Measurements from ENCODE around the gene EIF2S1. TPM values are rescaled to one million over a fixed set of nuclear protein-coding genes. Genes with fewer than 3 reads are reported as not detected.
A peak's percentile ranks its signal among the peaks of the same experiment; 100 is the strongest.

EIF2S1 gene
- 100 to 1,000 TPM; 102 to 180 (median 150) TPM for total RNA-seq

DNA sequence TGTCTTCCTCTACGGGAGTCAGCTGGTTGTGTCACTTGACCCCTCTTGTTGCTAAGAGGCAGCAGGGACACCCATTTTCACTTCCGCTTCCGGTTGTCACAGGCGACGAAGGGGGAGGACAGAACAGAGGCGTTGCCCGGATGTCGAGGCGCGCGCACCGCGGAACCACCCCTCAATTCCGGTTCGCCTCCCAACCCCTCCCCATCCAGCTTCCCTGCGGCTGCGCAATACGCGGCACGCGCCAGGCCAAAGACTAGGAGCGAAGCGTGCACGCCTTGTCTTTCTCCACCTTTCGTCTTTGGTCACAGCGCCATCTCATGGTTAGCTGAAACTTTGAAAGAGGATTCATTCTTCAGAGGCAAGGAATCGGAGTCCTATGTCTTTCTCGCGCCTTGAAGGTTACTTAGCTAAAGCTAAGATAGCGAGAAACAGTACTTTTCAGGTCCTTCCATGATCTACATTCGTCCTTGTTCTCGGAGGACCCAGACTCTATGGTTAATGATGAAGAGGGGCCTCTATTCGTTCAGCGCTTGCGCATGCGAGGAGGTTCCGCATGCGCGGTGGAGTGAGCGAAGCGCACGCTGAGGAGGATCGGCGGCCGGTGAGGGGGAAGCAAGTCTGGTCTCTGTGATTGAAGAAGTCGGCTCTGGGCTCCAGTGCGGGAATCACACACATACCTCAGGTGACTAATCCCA lies at the start of gene EIF2S1, which contains the start of gene ATP6V1D:
TSS of gene EIF2S1 (plus strand) at position 554 of the 695 bp plus-strand sequence. CDS start 4,440 bp downstream, outside the sequence.
TSS of gene ATP6V1D (minus strand) at position 30 of the 695 bp plus-strand sequence. CDS start 106 bp downstream, outside the sequence.
- Histone ChIP-seq H3K36me3 (peaks cover 0 to 12% of the 10 kb centered on the region in 2 donors), H3K27ac (peak within 1 kb of the TSS; percentile 77 to 93 (median 88)), H3K4me3 (peak within 1 kb of the TSS; percentile 65 to 71), H3K4me1 (peaks cover 13 to 75% (median 34%) of the 10 kb centered on the region in 3 donors), H3K27me3 (no peaks in the 10 kb centered on the region), H3K9me3 (no peaks in the 10 kb centered on the region)
- WGBS, 2 donors (ENCODE audit: low coverage in 1 of 2): 0% methylated on average over 8 to 15 of the region's 47 CpGs
- peak; percentile 99 for ATAC-seq
- TF ChIP-seq POLR2AphosphoS5 (IDR thresholded peaks at IDR 0.05): peak; percentile 86
- TF ChIP-seq POLR2A (IDR thresholded peaks at IDR 0.05): peak; percentile 69 to 71
- TF ChIP-seq EP300 (IDR thresholded peaks at IDR 0.05): no peak
- TF ChIP-seq, protein P1, sequence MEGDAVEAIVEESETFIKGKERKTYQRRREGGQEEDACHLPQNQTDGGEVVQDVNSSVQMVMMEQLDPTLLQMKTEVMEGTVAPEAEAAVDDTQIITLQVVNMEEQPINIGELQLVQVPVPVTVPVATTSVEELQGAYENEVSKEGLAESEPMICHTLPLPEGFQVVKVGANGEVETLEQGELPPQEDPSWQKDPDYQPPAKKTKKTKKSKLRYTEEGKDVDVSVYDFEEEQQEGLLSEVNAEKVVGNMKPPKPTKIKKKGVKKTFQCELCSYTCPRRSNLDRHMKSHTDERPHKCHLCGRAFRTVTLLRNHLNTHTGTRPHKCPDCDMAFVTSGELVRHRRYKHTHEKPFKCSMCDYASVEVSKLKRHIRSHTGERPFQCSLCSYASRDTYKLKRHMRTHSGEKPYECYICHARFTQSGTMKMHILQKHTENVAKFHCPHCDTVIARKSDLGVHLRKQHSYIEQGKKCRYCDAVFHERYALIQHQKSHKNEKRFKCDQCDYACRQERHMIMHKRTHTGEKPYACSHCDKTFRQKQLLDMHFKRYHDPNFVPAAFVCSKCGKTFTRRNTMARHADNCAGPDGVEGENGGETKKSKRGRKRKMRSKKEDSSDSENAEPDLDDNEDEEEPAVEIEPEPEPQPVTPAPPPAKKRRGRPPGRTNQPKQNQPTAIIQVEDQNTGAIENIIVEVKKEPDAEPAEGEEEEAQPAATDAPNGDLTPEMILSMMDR (IDR thresholded peaks at IDR 0.05): peak; percentile 72 to 97 (median 90)

DNA sequence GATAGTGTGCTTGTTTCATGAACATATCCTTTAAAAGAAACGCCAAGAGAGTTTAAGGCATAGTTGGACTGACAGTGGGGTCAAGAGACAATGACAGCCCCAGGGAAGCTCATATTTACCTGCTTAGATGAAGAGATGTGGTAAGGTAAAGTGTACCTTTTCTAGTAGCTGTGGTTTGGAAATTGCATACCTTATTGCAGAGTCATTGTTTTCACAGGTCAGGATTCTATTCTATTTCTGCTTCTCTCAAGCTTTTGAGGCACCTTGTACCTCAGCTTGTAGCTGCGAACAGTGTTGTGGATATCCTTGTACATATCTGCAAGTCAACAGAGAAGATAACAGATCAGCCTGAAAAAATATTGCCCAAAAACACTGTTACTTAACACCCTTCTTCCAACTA lies 48.3 kb upstream of the EIF2S1 start:
- no peak for ATAC-seq
- Histone ChIP-seq H3K27ac (no peak overlapping the region), H3K4me3 (no peak overlapping the region), H3K4me1 (no peaks in the 10 kb centered on the region), H3K9me3 (no peaks in the 10 kb centered on the region), H3K27me3 (no peaks in the 10 kb centered on the region), H3K36me3 (peaks cover 10 to 75% of the 10 kb centered on the region in 2 donors)
- TF ChIP-seq, protein P1 (IDR thresholded peaks at IDR 0.05): no peak
- TF ChIP-seq POLR2A (IDR thresholded peaks at IDR 0.05): no peak
- no peak for TF ChIP-seq EP300 (IDR thresholded peaks at IDR 0.05)
- TF ChIP-seq POLR2AphosphoS5 (IDR thresholded peaks at IDR 0.05): no peak
- WGBS, 2 donors (ENCODE audit: low coverage in 1 of 2): 92 to 95% methylated on average over 2 of the region's 2 CpGs

GRCh38 chr14:67313153-67313552 lies 47.0 kb upstream of the EIF2S1 start:
- H3K36me3 ChIP-seq: peaks cover 10 to 78% of the 10 kb centered on the region in 2 donors
- no peaks in the 10 kb centered on the region for H3K27me3 ChIP-seq
- H3K9me3 ChIP-seq: no peaks in the 10 kb centered on the region
- no peak overlapping the region for H3K27ac ChIP-seq
- no peaks in the 10 kb centered on the region for H3K4me1 ChIP-seq
- no peak for ATAC-seq
- TF ChIP-seq, protein P1 (IDR thresholded peaks at IDR 0.05): no peak
- TF ChIP-seq POLR2A (IDR thresholded peaks at IDR 0.05) (no peak), POLR2AphosphoS5 (IDR thresholded peaks at IDR 0.05) (no peak), EP300 (IDR thresholded peaks at IDR 0.05) (no peak)
- WGBS, 2 donors (ENCODE audit: low coverage in 1 of 2): 67 to 75% methylated on average over 1 of the region's 1 CpG
- no peak overlapping the region for H3K4me3 ChIP-seq

- WGBS, 2 donors (ENCODE audit: low coverage in 1 of 2): 63 to 100% methylated on average over 1 of the region's 1 CpG
Measured at GRCh38 chr14:67317822-67318221, 42.3 kb upstream of the EIF2S1 start.

More at GRCh38 chr14:67317822-67318221, 42.3 kb upstream of the EIF2S1 start:
- Histone ChIP-seq H3K9me3 (no peaks in the 10 kb centered on the region), H3K27ac (no peak overlapping the region), H3K4me3 (no peak overlapping the region), H3K4me1 (no peaks in the 10 kb centered on the region), H3K27me3 (no peaks in the 10 kb centered on the region), H3K36me3 (peaks cover 4 to 82% of the 10 kb centered on the region in 2 donors)
- no peak for ATAC-seq
- TF ChIP-seq POLR2AphosphoS5 (IDR thresholded peaks at IDR 0.05) (no peak), EP300 (IDR thresholded peaks at IDR 0.05) (no peak), POLR2A (IDR thresholded peaks at IDR 0.05) (no peak)
- TF ChIP-seq, protein P1 (IDR thresholded peaks at IDR 0.05): no peak
